ENCODE results near the gene RWDD4. TPM values are rescaled to one million over a fixed set of nuclear protein-coding genes. Genes with fewer than 3 reads are reported as not detected.

Gene RWDD4
- total RNA-seq, 1 donor from 2014 or later: 47.1 TPM

DNA sequence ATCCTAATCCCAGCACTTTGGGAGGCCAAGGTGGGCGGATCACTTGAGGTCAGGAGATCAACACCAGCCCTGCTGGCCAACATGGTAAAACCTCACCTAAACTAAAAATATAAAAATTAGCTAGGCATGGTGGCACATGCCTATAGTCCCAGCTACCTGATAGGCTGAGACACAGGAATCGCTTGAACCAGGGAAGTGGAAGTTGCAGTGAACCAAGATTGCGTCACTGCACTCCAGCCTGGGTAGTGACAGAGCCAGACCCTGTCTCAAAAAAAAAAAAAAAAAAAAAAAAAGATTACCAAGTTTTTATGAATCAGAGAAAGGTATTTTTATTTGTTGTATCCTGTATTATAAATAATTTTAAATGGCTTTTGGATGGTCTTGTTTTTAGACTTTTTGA lies 15.2 kb upstream of the RWDD4 start:
- Histone ChIP-seq H3K4me1 (no peaks in the 10 kb centered on the region), H3K79me2 (ENCODE audit: low read depth) (no peaks in the 10 kb centered on the region), H3K4me3 (no peak overlapping the region), H2AFZ (replicated peaks) (no peak overlapping the region), H3K27me3 (no peaks in the 10 kb centered on the region), H3F3A (ENCODE audit: low read depth) (no peaks in the 10 kb centered on the region), H3K4me2 (no peak overlapping the region), H4K20me1 (ENCODE audit: low read depth) (no peaks in the 10 kb centered on the region), H3K36me3 (peaks cover 28% of the 10 kb centered on the region), H3K9ac (no peak overlapping the region), H3K27ac (no peak overlapping the region), H3K9me3 (ENCODE audit: low read depth) (no peaks in the 10 kb centered on the region)
- Mint-ChIP-seq H3K27me3 (ENCODE audit: insufficient read depth, low read depth) (no peaks in the 10 kb centered on the region), H3K4me3 (no peak overlapping the region), H3K4me1 (no peaks in the 10 kb centered on the region), H3K9me3 (no peaks in the 10 kb centered on the region), H3K27ac (no peak overlapping the region), H3K36me3 (peaks cover 12% of the 10 kb centered on the region)
- no peak for DNase-seq (ENCODE audit: low spot score)
- TF ChIP-seq, protein P1, sequence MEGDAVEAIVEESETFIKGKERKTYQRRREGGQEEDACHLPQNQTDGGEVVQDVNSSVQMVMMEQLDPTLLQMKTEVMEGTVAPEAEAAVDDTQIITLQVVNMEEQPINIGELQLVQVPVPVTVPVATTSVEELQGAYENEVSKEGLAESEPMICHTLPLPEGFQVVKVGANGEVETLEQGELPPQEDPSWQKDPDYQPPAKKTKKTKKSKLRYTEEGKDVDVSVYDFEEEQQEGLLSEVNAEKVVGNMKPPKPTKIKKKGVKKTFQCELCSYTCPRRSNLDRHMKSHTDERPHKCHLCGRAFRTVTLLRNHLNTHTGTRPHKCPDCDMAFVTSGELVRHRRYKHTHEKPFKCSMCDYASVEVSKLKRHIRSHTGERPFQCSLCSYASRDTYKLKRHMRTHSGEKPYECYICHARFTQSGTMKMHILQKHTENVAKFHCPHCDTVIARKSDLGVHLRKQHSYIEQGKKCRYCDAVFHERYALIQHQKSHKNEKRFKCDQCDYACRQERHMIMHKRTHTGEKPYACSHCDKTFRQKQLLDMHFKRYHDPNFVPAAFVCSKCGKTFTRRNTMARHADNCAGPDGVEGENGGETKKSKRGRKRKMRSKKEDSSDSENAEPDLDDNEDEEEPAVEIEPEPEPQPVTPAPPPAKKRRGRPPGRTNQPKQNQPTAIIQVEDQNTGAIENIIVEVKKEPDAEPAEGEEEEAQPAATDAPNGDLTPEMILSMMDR (IDR thresholded peaks at IDR 0.05): no peak
- TF ChIP-seq EZH2phosphoT487 (IDR thresholded peaks at IDR 0.05) (no peak), EZH2 (IDR thresholded peaks at IDR 0.05) (no peak)

DNA sequence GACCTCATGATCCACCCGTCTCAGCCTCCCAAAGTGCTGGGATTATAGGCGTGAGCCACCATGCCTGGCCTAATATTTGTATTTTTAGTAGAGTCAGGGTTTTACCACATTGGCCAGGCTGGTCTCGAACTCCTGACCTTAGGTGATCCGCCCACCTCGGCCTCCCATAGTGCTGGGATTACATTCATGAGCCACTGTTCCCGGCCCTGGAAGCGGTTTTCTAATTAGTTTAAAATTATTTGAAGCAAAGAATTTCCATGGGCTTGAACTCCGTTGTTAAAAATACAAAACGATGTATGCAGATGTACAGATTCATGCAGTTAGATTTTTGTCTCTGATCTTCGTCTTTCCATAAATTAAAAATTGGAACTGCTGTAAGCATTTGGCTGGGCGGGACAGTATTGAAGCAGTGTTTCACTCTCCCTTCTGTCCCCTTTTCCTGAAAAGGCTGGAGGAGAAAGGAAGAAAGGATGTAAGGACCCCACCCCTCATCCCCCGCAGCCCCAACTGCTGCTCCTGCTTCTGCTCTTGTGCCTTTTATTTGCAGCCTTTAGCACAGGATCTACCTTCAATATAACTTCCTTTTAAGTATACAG lies 12.1 kb upstream of the RWDD4 start:
- Histone ChIP-seq H3K4me1 (no peaks in the 10 kb centered on the region), H3K79me2 (ENCODE audit: low read depth) (no peaks in the 10 kb centered on the region), H3K36me3 (peaks cover 28% of the 10 kb centered on the region), H3K9ac (no peak overlapping the region), H3K27ac (no peak overlapping the region), H3K27me3 (no peaks in the 10 kb centered on the region), H3K9me3 (ENCODE audit: low read depth) (no peaks in the 10 kb centered on the region), H3F3A (ENCODE audit: low read depth) (no peaks in the 10 kb centered on the region), H2AFZ (replicated peaks) (no peak overlapping the region), H4K20me1 (ENCODE audit: low read depth) (no peaks in the 10 kb centered on the region), H3K4me3 (no peak overlapping the region), H3K4me2 (no peak overlapping the region)
- no peak overlapping the region for H3K4me3 Mint-ChIP-seq
- H3K27ac Mint-ChIP-seq: no peak overlapping the region
- H3K27me3 Mint-ChIP-seq (ENCODE audit: insufficient read depth, low read depth): no peaks in the 10 kb centered on the region
- H3K9me3 Mint-ChIP-seq: no peaks in the 10 kb centered on the region
- peaks cover 20% of the 10 kb centered on the region for H3K36me3 Mint-ChIP-seq
- no peak for DNase-seq (ENCODE audit: low spot score)
- no peaks in the 10 kb centered on the region for H3K4me1 Mint-ChIP-seq
- TF ChIP-seq EZH2 (IDR thresholded peaks at IDR 0.05): no peak
- TF ChIP-seq, protein P1 (IDR thresholded peaks at IDR 0.05): no peak
- TF ChIP-seq EZH2phosphoT487 (IDR thresholded peaks at IDR 0.05): no peak

DNA sequence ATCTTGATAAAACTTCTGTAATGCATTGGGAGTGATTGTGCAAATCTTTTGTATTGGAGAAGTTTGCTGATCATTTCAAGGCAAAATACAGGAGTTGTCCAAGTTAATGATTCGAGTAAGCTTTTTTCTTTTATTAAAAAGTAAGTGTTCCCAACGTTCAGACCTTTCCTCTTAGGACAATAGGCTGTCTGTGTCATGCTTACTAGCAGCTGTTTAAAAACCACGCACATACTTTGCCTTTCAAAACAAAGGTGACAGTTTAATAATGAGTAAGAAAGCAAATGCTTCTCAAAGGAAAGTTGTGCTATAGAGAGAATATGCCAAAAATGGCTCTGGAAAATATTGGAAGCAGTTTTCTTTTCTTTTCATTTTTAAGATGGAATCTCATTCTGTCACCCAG lies 11.3 kb upstream of the RWDD4 start:
- Histone ChIP-seq H2AFZ (replicated peaks) (no peak overlapping the region), H4K20me1 (ENCODE audit: low read depth) (no peaks in the 10 kb centered on the region), H3K9ac (no peak overlapping the region), H3K79me2 (ENCODE audit: low read depth) (no peaks in the 10 kb centered on the region), H3K9me3 (ENCODE audit: low read depth) (no peaks in the 10 kb centered on the region), H3K27ac (no peak overlapping the region), H3K27me3 (no peaks in the 10 kb centered on the region), H3K4me3 (no peak overlapping the region), H3K36me3 (peaks cover 25% of the 10 kb centered on the region), H3K4me1 (no peaks in the 10 kb centered on the region), H3F3A (ENCODE audit: low read depth) (no peaks in the 10 kb centered on the region), H3K4me2 (no peak overlapping the region)
- H3K4me1 Mint-ChIP-seq: no peaks in the 10 kb centered on the region
- TF ChIP-seq EZH2phosphoT487 (IDR thresholded peaks at IDR 0.05) (no peak), EZH2 (IDR thresholded peaks at IDR 0.05) (no peak)
- TF ChIP-seq, protein P1 (IDR thresholded peaks at IDR 0.05): no peak
- H3K9me3 Mint-ChIP-seq: no peaks in the 10 kb centered on the region
- no peaks in the 10 kb centered on the region for H3K27me3 Mint-ChIP-seq (ENCODE audit: insufficient read depth, low read depth)
- H3K36me3 Mint-ChIP-seq: peaks cover 22% of the 10 kb centered on the region
- no peak for DNase-seq (ENCODE audit: low spot score)
- no peak overlapping the region for H3K4me3 Mint-ChIP-seq
- no peak overlapping the region for H3K27ac Mint-ChIP-seq

Data from neural progenitor cell (in vitro differentiated cells).